ENCODE data around the gene NRCAM.

The NRCAM gene

GRCh38 chr7:108252177-108252576 lies 204.1 kb downstream of the NRCAM start:
- peak in 15 of 58 donors; percentile 0 to 56 (median 13) for DNase-seq

- no peak for DNase-seq
Measured at GRCh38 chr7:108251700-108252099, 204.5 kb downstream of the NRCAM start.

- DNase-seq = no peak
Measured at GRCh38 chr7:108249453-108249852, 206.8 kb downstream of the NRCAM start.

- no peak for DNase-seq
Measured at GRCh38 chr7:108248821-108249220, 207.4 kb downstream of the NRCAM start.

- DNase-seq = no peak
Measured at GRCh38 chr7:108248418-108248817, 207.8 kb downstream of the NRCAM start.

- DNase-seq = no peak
Measured at GRCh38 chr7:108247614-108248013, 208.6 kb downstream of the NRCAM start.

- DNase-seq = peak in 11 of 58 donors; percentile 5 to 54 (median 24)
Measured at GRCh38 chr7:108246227-108246837, 209.9 kb downstream of the NRCAM start.

GRCh38 chr7:108245523-108246226 lies 210.6 kb downstream of the NRCAM start:
- no peak for DNase-seq

- DNase-seq = no peak
Measured at GRCh38 chr7:108244110-108244509, 212.1 kb downstream of the NRCAM start.

- no peak for DNase-seq
Measured at GRCh38 chr7:108239501-108240225, 216.6 kb downstream of the NRCAM start.

- DNase-seq = no peak
Measured at GRCh38 chr7:108236681-108237415, 219.4 kb downstream of the NRCAM start.

GRCh38 chr7:108235451-108236061 lies 220.7 kb downstream of the NRCAM start:
- DNase-seq = no peak

GRCh38 chr7:108234971-108235450 lies 221.2 kb downstream of the NRCAM start:
- no peak for DNase-seq

GRCh38 chr7:108234281-108234680 lies 222.0 kb downstream of the NRCAM start:
- no peak for DNase-seq

GRCh38 chr7:108232076-108232475 lies 224.2 kb downstream of the NRCAM start:
- DNase-seq = no peak

GRCh38 chr7:108231221-108231620 lies 225.0 kb downstream of the NRCAM start:
- no peak for DNase-seq

- no peak for DNase-seq
Measured at GRCh38 chr7:108227366-108227765, 228.9 kb downstream of the NRCAM start.

- no peak for DNase-seq
Measured at GRCh38 chr7:108226816-108227299, 229.4 kb downstream of the NRCAM start.

GRCh38 chr7:108225531-108226181 lies 230.6 kb downstream of the NRCAM start:
- DNase-seq = no peak

GRCh38 chr7:108224387-108224786 lies 231.8 kb downstream of the NRCAM start:
- DNase-seq = no peak

All from anterior cingulate cortex (tissue), 58 donors.